Stimulated activated CD4-positive, alpha-beta T cell treated with anti-CD3 and anti-CD28 coated beads, Interleukin-1b, Interleukin-23, amount 100 ng/mL, for 24 hours (primary cell): ENCODE results near the gene ARFGEF3.
"Not testable (repeated sequence)": the region's sequence is repeated elsewhere in the genome, so short reads cannot be mapped to it uniquely, and the experiment has no call there.

Source experiments
- DNase-seq, 4 experiments: peaks; one replicate each; pipeline ENCODE4 v3.0.0-alpha.2; 2020; ENCODE audit warnings: low read depth in 4 of 4, low spot score in 1 of 4

ARFGEF3 gene

DNA sequence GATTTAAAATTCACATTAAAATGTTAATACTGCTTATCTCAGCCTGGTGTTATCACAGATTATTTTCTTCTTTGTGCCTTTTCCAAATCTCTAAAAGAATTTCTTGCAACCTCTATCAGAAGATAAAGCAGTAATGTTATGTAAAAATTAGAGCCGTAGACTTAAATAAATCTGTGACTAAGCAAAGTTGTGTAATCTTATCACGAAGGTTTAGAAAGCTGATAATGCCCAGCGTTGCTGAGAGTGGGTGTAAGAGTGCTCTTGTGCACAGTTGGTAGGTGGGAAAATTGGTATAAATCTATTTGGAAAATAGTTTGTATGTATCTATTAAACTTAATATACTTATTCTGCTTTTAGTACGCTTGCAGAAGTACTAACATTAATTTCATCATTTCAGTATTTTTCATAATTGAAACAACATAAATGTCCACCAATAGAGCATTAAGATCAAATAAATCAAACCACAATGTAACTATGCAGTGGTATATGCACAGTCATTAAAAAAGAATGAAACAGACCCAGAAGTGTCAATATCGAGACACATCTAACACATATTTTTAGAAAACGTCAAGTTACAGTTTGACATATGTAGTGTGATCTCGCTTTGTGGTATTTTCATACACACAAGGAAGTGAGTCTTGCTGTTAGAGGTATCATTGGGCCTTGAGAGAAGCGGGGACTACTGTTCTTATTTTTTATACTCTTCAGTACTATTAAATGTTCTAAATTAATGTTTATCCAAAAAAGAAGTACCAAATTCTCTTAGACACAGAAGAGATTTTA, 111.0 kb downstream of the ARFGEF3 start:
- DNase-seq: no peak

DNA sequence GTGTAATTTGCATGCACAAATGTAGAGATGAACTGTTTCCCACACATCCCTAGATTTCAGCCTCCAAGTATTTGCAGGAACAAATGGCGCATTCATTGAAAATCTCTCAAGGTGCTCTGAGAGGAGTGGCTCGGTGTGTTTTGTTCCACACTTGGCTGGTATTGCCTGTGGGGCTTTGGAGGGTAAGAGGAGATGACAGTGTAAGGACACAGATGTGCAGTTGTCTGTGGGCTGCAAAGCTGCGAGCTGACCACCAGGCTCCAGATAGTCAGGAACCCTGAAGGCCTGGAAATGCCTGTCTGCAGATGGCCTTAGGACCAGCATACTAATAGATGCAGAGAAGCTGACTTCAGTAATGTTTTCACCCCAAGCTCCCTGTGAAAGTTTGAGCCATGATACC, 114.2 kb downstream of the ARFGEF3 start:
- no peak for DNase-seq

DNA sequence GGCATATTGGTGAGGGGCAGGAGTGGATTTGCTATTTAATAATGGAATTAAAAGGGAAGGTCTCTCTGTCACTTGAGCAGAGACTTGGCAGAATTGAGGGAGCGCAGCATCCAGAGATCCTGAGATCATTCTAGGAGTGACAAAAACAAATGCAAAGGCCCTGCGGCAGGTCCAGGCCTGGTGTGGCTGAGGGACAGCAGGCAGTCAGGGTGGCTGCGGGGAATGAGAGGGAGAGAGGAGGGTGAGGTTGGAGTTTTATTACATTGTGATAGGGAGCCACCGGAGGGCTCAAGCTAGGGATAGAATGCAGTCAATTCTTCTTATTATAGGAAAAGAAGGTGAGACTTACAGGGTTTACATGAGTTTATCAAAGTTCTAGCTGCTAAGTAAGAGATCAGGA, 116.1 kb downstream of the ARFGEF3 start:
- no peak for DNase-seq

DNA sequence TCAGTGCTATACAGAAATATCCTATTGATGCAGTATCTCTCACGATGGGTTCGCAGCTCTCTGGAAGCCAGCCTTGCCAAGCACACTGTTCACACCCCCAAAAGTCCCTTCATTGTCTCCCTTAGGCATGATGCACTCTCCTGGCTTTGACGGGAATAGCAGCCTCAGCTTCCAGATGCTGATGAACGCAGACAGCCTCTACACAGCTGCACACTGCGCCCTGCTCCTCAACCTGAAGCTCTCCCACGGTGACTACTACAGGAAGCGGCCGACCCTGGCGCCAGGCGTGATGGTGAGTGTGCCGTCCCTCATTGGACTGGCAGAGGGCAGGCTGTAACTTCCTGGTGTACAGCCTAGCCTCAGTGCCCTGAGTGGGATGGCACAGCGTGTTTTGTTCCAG, 116.6 kb downstream of the ARFGEF3 start:
- no peak for DNase-seq

DNA sequence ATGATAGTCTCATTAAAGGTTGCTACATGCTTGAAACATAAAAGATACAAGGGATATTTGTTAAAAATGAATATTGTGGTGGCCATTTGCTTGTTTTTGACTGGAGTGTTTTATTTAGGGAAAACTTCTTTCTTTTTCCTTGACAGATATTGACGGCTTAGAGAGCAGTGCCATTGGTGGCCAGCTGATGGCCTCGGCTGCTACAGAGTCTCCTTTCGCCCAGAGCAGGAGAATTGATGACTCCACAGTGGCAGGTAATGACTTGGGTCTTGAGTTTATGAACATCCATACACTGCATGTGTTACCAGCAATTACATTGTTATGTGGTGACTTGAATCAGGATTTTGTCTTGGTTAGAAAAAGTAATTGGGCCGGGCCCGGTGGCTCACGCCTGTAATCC, 124.1 kb downstream of the ARFGEF3 start:
- no peak for DNase-seq

DNA sequence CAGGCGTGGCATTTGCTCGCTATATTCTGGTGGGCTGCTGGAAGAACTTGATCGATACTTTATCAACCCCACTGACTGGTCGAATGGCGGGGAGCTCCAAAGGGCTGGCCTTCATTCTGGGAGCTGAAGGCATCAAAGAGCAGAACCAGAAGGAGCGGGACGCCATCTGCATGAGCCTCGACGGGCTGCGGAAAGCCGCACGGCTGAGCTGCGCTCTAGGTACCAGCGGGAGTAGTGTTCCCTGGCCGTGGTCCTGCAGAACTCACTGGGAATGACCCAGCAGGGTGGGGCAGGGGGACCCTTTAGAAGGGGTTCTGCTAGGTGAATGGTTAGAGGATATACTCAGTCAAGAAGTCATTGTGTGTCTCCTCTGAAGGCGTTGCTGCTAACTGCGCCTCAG, 125.0 kb downstream of the ARFGEF3 start:
- DNase-seq: no peak

DNA sequence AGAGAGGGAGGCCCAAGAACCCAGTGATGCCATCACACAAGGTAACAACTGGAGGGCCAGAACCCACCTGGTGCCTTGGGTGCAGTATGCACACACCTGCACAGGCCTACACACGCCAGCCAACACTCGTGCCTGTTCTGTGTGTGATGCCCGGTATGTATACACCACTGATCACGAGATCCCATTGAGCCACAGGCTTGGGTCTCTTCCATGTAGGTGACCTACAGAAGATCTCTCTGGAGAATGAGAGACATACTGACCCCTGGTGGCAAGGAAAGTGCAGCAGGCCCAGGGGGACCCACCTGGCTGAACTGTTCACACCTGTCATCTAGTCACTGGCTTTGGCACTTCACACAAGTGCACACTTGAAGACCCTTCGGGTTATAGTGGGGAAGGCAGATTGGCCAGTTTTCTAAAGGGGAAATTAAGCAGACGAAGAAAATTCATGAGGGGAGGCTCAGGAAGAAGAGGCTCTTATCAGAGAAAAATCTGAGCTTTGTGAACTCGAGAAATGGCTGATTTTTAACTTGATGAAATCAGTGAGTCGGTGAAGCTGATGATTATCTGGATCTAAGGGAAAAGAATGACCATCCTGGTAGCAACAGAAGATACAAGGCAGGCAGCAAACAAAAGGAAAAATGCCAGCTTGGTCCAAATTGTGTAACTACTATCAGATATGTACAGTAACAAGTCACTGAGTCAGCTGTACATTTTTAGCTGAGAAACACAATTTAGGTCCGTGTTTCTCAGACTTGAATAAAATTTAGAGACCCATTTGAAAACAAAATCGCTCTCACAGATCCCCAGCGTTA, 125.6 kb downstream of the ARFGEF3 start:
- DNase-seq: peak; percentile 6 to 21 (median 15)

DNA sequence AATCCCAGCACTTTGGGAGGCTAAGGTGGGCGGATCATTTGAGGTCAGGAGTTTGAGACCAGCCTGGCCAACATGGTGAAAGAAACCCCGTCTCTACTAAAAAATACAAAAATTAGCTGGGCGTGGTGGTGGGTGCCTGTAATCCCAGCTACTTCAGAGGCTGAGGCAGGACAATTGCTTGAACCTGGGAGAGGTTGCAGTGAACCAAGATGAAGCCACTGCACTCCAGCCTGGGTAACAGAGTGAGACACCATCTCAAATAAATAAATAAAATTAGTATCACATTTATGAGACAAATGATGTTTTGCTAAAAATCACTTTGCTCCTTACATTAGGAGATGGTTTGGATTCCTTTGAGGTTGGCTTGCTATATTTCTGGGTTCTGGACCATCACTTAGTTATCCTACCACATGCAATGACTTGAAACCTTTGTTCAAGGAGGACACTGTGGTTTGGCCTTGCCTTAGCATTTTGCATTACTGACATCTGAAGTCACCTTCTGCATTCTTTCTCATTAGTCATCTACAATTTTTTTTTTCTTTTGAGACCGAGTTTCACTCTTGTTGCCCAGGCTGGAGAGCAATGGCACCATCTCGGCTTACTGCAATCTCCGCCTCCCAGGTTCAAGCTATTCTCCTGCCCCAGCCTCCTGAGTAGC, 126.8 kb downstream of the ARFGEF3 start:
- DNase-seq: not testable (repeated sequence)

DNA sequence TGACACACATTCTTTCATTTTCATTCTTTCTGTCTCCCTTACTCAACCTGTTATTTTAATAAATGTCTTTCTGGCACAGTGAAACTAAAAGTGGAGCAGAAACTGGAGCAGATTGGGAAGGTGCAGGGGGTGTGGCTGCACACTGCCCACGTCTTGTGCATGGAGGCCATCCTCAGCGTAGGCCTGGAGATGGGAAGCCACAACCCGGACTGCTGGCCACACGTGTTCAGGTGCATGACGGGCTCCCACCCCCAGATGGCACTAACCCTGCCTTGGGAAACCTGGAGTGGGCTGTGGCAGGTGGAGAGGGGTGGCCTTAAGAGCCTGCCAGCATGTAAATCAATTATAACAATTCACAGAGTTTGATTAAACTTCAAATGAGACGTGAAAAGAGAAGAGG, 128.0 kb downstream of the ARFGEF3 start:
- DNase-seq: no peak

DNA sequence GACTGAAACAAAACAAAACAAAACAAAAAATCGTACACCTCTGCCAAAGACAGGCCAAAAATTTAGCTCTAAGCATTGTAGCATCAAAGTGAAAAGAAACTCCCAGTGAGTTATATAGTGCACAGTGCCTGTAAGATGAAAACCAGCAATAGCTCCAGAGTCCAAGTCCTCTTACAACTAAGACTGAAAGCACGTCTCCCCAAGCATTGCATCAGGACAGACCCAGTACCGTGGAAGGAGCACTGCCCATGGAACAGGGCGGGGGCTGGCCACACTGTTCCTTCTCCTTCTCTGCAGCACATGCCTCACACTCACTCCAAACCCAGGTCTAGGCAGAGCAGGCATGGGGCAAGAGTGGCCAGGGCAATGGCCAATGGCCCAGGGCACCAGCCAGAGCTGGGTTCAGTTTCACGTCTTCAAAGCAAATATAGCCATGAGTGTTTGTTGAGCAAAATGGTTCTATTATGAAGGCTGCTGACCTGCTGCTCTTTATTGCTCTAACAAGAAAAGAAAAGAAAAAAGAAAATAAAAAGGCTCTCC, 128.8 kb downstream of the ARFGEF3 start:
- no peak for DNase-seq

DNA sequence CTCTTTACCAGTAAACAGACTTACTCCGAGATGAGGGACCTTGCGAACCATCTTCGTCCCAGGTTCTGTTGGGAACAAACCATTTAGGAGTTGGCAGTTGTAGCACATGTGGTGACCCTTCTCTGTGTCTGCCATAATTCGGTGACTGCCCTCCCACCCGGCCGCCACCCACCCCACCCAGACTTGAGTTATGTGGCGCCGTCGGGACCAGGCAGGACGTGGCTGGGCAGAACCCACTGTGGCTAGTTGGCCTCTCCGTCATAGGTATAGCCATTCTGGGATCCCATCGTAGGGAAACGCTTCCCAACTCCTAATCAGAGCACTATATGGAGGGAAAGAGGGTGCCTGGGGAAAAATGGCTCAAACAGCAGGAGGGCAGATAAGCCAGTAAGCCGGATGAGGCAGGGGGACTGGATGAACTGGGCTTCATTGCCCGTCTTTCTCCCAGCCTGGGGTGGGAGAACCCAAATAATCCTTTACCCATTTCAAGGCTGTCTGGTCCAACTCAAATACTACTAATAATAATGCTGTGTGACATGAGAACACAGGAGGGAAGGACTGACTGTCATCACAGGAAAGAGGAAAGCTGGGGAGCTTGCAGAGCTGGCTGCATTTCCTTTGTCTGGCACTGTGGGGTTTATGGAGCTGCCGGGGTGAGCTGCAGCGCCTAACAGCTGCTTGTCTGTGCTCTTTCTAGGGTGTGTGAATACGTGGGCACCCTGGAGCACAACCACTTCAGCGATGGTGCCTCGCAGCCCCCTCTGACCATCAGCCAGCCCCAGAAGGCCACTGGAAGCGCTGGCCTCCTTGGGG, 129.5 kb downstream of the ARFGEF3 start:
- no peak for DNase-seq

DNA sequence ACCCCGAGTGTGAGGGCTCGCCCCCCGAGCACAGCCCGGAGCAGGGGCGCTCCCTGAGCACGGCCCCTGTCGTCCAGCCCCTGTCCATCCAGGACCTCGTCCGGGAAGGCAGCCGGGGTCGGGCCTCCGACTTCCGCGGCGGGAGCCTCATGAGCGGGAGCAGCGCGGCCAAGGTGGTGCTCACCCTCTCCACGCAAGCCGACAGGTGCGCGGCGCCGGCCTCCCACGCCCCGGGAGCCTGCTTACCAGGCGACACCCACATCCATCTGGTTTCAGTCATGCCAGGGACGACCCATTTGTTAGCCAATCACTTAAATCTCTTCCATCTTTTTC, 130.1 kb downstream of the ARFGEF3 start:
- no peak for DNase-seq

DNA sequence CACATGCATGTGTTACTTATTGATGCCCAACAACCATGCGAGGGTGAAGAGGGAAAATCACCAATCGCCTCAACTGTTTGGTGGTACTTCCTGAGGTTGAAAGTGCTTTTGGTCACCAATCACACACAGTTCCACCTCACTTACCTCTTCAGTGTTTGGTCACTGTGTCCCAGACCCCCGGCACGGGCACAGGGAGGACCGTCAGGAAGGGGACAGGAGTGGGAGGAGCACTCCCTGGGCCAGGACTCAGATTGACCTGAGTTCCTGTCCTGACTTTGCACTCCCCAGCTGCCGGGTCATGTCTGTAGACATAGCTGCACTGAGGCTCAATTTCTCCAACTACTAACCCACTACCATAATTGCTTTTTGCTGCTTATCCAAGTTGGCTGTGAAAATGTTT, 130.7 kb downstream of the ARFGEF3 start:
- no peak for DNase-seq

DNA sequence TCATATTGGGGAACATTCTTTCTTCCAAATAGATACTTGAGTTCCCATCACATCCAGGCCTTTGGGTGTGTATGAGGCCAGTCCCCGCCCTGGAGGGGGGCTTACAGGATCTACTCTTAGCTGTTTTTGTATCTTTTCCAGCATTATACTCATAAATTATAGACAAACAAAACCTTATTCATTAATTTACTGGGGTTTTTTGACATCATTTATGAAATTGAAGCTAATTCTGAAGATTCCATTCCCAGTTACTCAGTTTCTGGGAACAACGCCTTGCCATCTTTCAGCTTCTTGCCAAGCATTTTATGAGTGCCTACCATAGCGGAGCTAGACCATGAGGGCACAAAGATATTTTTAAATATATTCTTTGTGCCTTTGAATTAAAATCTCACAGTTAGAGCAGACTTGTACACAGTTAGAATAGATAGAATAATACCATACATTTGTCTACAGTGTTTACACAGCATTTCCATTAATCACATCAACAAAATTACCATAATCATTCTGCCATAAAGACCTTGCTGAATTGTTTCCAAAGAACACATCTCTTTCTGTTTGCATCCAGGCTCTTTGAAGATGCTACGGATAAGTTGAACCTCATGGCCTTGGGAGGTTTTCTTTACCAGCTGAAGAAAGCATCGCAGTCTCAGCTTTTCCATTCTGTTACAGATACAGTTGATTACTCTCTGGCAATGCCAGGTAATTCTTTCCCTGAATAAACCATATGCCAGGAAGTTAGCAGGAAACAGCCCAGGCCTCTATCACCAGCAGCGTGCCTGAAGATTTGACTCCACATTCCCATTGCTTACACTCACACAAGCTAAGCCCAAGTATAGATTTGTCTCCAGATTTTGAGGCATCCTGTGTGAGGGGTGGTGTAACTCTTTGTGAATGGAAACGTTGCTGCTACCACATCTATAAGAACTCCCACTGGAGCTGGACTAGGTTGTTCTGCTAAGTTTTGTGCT, 132.0 kb downstream of the ARFGEF3 start:
- no peak for DNase-seq

DNA sequence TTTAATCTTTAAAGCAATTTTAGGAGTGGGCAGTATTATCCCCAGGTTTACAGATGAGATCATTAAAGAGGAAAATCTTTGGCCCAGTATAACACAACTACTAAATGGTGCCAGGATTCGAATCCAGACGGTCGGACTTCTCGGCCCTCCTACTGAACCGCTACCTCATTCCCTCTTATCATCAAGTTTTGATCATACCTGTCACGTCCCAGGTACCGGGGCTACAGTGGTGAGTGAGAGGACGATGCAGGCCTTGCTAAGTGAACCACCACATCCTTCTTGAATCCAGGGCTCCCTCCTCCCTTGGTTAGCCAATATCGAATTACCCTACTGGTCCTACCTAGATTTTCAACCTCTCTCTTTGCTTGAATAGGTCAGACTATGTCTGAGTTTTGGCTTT, 134.6 kb downstream of the ARFGEF3 start:
- DNase-seq: no peak

DNA sequence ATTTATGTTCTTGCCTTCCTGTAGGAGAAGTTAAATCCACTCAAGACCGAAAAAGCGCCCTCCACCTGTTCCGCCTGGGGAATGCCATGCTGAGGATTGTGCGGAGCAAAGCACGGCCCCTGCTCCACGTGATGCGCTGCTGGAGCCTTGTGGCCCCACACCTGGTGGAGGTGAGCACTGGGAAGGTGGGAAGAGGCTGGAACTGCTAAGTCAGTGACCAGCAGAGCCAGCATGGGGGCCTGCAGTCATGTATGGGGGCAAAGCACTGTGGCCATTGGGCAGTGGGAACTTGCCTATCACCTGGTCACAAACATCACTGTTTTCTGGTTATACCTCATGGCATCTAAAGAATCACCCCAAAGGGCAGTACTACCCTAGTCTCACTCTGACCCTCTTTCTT, 135.0 kb downstream of the ARFGEF3 start:
- no peak for DNase-seq

DNA sequence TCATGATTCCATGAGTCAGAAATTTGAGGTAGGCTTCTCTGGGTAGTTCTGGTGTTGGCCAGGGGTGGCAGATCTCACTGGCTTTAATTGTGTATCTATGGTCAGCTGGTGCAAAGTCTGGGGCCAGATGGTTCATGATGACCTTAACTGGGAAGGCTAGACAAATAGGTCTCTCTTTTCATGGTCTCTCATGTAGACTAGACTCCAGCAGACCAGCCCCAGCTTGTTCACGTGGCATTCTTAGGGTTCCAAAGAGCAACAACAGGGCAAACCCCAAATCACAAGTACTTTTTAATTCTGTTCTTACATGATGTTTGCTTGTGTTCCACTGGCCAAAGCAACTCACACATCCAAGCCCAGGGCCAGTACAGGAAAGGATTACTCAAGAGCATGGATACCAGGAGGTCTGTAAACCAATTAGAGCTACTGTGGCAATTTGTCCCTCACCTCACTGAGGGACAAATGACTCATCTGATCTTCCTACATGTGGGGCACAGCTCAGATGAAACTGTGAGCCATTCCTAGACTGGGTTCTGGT, 136.1 kb downstream of the ARFGEF3 start:
- no peak for DNase-seq

DNA sequence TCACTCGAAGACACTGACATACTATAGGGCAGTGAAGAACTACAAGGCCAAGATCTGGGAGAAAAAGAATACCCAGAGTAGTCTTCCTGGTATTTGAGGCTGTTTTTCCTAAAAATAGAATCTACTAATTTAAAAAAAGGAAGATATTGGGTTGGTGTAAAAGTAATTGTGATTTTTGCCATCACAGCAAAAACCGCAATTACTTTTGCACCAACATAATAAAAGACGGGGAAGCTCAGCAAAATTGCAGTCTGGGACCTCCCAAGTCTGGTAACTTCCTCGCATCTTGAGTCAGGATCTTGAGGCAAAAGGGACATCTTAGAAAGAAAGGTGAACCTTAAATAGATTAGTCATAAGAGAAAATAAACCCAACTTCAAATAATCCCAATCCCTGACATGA, 138.7 kb downstream of the ARFGEF3 start:
- no peak for DNase-seq

DNA sequence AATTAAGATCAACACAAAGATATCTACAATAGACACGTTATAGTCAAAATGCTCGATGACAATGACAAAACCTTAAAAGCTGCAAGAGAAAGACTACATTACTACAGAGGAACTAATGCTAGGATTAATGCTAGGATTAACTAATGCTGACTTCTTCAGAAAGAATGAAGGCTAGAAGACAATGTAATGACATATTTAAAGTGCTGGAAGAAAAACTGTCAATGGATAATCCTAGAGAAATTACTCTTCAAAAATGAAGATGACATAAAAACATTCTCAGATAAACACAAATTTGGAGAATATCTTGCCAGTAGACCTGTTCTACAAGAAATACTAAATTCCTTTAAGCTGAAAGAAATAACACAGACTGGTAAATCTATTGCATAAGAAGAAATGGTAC, 140.8 kb downstream of the ARFGEF3 start:
- DNase-seq: no peak

DNA sequence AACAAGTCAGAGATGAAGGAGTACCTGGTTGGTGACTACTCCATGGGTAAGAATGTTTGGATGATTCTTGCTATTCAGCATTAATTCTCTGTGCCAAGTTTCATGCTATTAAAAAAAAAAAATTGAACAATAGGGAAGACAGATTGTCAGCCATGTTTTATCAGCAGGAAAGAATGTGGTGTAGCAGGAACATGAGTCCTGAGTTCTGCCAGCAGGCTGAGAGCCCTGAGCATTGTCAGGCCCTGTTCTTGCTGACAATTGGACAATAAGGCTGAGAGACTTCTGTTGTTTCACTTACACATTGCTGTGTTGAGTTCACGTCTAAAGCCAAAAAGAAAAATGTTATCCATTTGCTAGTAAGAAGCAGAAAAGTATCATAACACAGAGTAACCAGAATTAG, 145.6 kb downstream of the ARFGEF3 start:
- no peak for DNase-seq
